ENCODE results near the gene DFFA.
"Not testable (repeated sequence)": the region's sequence is repeated elsewhere in the genome, so short reads cannot be mapped to it uniquely, and the experiment has no call there.

Gene DFFA

DNA sequence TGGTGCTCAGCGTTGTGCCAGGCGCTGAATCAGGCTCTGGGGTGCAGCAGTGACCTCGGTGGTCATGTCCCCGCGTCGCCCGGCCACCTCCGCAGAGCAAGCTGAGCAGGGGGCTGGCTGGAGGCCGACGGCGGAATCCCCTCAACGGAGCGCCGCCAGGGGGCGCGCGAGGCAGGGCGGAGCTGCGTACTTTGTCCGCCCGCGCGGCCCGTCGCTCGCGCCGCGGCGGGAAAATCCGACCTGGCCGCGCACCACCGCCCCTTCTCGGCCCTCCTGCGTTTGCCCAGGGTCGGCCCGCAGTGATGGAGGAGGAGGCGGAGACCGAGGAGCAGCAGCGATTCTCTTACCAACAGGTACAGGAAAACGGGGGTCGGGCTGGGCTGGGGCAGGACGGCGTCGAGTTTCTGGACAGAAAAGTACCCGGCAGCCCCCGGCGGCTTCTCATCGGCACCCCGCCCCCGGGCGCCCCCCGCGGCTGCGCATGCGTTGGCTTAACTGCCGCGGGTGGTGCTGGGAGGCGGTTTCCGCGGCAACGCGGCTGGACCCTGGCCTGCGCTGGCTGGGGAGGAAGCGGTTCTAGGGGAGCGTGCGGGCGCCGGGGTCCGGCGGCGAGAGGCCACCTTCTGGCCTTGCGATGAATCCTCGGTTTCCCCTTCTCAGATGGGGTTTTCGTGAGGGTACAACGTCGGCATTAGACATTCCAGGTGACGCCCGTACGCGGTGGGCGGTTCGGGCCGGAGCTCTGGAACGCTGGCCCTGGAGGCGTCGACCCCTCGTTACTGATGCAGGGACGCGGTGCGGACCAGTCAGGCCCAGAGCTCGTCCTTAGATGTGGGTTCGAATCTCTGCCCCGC, 41.9 kb downstream of the DFFA start, which contains the start of gene CENPS:
Gene CENPS (plus strand): TSS at position 218 of the 854 bp plus-strand sequence. CDS start 85 bp downstream, at position 303.
- DNase-seq (ENCODE audit: low read depth in 1 of 2, low spot score in 1 of 2): peak; percentile 86 to 88

DNA sequence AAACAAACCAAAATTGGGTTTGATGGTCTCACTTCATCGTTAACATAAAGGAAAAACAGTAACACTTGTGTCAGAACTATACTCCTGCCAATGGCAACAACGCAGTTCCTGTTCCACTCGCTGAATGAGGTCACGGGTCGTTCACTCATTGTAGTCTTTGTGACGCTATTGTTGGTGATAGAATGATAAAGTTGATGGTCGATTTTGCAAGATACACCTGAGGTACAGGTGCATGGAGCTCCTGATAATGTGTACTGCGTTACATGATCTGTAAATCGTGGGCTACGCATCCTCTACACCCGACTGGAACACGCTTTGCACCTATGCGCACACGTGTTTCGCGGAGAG, 42.5 kb downstream of the DFFA start:
- peak in 1 of 2 donors; percentile 1 for DNase-seq (ENCODE audit: low read depth in 1 of 2, low spot score in 1 of 2)

DNA sequence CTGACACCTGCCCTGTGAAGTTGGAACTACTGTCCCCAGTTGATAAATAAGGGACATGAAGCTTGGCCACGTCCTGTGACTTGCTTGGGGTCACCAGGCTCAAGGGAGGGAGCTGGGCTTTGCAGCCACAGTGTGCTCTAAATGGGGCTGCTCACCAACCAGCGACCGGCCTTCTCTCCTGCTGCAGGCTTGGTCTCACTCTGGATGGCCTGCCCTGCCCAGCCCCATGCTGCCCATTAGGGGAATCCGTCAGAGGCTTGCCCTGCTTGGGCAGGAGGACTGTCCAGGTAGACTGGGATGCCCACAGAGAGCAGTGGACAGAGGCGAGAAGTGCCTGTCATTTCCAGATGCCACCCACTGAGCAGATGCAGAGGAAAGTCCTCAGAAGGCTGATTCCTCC, 43.3 kb downstream of the DFFA start:
- DNase-seq (ENCODE audit: low read depth in 1 of 2, low spot score in 1 of 2): no peak

DNA sequence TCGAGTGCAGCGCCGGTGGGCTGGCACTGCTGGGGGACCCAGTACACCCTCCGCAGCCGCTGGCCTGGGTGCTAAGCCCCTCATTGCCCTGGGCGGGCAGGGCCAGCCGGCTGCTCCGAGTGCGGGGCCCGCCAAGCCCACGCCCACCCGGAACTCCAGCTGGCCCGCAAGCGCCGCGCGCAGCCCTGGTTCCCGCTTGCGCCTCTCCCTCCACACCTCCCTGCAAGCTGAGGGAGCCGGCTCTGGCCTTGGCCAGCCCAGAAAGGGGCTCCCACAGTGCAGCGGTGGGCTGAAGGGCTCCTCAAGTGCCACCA, 45.8 kb downstream of the DFFA start:
- not testable (repeated sequence) for DNase-seq (ENCODE audit: low read depth in 1 of 2, low spot score in 1 of 2)

DNA sequence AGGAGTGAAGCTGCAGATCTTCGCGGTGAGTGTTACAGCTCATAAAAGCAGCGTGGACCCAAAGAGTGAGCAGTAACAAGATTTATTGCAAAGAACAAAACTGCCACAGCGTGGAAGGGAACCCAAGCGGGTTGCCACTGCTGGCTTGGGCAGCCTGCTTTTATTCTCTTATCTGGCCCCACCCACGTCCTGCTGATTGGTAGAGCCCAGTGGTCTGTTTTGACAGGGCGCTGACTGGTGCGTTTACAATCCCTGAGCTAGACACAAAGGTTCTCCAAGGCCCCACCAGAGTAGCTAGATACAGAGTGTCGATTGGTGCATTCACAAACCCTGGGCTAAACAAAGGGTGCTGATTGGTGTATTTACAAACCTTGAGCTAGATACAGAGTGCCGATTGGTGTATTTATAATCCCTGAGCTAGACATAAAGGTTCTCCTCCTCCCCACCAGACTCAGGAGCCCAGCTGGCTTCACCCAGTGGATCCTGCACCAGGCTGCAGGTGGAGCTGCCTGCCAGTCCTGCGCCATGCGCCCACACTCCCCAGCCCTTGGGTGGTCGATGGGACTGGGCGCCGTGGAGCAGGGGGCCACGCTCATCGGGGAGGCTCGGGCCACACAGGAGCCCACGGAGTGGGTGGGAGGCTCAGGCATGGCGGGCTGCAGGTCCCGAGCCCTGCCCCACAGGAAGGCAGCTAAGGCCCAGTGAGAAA, 46.3 kb downstream of the DFFA start:
- not testable (repeated sequence) for DNase-seq (ENCODE audit: low read depth in 1 of 2, low spot score in 1 of 2)

DNA sequence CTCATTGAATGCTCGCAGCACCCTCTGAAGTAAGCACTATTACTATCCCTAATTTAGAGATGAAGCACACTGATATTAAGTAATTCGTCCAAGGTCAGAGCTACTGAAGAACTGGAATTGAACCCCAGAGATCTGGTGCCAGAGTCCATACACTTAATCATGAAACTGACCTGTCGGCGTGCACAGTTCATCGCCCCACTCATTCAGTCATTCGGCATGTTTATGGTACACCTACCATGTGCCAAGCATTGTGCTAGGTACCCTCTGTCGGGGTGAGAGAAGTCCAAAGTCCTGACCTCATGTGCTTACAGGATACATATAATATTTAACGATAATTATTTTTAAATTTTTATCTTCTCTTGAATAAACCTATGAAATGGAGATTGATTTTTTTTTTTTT, 47.7 kb downstream of the DFFA start:
- no peak for DNase-seq (ENCODE audit: low read depth in 1 of 2, low spot score in 1 of 2)

DNA sequence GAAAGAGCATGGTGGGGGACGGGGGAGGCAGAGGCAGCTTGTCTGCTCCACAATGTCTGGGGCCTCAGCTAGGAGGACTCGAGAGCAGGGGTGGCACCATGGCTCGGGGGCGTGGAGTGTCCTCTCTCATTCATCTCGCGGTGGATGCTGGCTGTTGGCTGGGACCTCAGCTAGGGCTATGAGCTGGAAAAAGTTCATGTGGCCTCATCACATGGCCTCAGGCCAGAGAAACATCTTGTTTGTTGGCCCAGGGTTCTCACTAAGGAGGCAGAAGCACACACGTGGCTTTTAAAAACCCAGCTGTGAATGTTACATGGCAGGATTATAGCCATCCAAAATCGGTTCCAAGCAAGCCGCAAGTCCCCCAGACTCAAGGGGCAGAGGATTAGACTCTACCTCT, 48.3 kb downstream of the DFFA start:
- DNase-seq (ENCODE audit: low read depth in 1 of 2, low spot score in 1 of 2): no peak

DNA sequence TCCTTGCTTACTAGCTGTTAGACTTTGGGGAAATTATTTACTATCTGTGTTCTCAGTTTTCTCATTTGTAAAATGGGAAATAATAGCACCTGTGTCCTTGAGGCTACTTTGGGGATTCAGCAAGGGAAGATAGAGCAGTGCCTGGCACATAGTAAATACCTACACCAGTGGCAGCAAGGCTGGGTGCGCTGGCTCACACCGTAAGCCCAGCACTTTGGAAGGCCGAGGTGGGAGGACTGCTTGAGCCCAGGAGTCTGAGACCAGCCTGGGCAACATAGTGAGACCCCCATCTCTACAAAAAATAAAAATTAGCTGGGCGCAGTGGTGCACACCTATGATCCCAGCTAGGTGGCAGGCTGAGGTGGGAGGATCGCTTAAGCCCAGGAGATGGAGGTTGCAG, 50.7 kb downstream of the DFFA start:
- DNase-seq (ENCODE audit: low read depth in 1 of 2, low spot score in 1 of 2): no peak

DNA sequence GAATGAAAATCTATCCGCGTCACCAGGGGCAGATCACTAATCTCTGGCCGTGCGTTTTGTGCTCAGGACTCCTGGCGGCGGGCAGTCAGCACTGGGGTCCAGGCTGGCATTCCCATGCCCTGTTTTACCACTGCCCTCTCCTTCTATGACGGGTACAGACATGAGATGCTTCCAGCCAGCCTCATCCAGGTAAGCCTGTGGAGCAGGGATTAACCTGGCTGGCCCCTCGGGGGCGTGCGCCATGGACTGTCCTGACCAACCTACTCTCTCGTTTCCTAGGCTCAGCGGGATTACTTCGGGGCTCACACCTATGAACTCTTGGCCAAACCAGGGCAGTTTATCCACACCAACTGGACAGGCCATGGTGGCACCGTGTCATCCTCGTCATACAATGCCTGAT, 53.0 kb downstream of the DFFA start:
- no peak for DNase-seq (ENCODE audit: low read depth in 1 of 2, low spot score in 1 of 2)

DNA sequence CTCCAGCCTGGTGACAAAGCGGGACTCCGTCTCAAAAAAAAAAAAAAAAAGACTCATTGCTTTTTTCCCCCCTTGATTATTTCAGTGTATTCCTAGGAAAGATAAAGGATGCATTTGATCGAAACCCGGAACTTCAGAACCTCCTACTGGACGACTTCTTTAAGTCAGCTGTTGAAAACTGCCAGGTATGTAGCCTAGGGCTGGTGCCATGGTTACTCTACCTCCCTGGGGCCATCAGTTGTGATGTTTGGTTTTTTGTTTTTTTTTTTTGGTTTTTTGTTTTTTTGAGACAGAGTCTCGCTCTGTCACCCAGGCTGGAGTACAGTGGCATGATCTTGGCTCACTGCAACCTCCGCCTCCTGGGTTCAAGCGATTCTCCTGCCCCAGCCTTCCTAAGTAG, 53.6 kb downstream of the DFFA start:
- DNase-seq (ENCODE audit: low read depth in 1 of 2, low spot score in 1 of 2): not testable (repeated sequence)

DNA sequence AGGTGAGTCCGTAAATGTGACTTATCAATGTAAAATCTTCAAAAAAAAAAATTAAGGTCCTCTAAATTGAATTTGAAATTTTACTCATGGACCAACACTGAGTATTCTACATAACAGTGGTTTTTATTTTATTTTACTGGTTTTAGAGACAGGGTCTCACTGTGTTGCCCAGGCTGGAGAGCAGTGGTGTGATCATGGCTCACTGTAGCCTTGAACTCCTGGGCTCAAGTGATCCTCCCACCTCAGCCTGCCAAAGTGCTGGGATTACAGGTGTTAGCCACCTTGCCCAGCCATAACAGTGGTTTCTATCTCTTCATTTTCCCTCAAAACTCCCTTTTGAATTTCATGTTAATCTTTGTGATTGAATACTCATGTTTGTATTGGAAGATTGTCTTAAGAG, 56.4 kb downstream of the DFFA start:
- DNase-seq (ENCODE audit: low read depth in 1 of 2, low spot score in 1 of 2): not testable (repeated sequence)

DNA sequence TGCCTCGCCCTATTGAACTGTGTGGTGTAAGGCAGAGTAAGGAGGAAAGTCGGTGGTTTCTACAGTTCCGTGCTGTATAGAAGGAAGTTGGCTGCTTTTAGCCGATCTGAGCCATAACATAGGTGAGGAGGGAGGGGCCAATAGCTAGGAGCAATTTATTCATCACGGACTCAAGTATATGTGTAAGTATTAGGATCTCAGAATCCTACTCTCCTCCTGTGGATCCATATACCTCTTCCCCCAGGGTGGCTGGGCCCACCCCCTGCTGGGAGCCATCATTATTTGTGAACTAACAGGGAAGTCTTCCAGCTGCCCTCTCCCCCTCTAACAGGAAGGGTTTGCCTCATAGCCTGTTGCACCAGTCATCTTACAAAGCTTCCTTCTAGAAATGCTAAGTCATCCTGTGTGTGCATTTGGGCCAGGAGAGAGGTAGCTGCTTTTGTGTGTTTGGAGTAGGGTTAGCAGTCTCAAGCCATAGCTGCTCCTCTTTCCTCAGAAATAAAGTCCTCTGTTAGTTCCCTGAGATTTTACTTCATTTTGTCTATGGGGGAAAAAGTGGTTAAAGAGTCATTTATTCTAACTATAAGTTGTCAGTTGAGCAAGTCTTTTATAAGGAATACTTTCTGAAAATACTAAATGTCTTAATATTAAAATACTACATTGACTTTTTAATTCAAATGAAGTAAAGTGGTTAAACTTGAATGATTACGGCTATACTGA, 57.0 kb downstream of the DFFA start:
- no peak for DNase-seq (ENCODE audit: low read depth in 1 of 2, low spot score in 1 of 2)

DNA sequence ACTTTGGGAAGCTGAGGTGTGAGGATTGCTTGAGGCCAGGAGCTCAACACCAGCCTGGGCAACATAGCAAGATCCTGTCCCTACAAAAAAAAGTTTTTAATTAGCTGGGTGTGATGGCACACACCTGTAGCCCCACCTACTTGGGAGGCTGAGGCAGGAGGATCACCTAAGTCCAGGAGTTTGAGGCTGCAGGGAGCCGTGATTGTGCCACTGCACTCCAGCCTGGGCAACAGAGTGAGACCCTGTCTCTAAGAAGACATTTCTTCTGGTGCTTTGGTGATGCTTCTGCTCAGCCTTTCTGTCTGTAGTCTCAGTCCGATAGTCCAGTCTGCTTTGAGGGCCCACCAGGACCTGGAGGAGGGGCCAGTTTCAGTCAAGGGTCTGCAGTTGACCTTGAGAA, 65.1 kb downstream of the DFFA start:
- DNase-seq (ENCODE audit: low read depth in 1 of 2, low spot score in 1 of 2): no peak

Data from activated CD4-positive, alpha-beta T cell treated with anti-CD3 and anti-CD28 coated beads, Interleukin-2, amount 50 U/mL, for 24 hours (primary cell).